GM19240 (cell line): ENCODE measurements around the gene SPOCK1.

Experiments
- DNase-seq: peaks from one replicate; pipeline ENCODE4 v3.0.0; 2011; ENCODE audit warnings: low spot score; ENCODE audit not compliant: insufficient read length

The SPOCK1 gene

DNA sequence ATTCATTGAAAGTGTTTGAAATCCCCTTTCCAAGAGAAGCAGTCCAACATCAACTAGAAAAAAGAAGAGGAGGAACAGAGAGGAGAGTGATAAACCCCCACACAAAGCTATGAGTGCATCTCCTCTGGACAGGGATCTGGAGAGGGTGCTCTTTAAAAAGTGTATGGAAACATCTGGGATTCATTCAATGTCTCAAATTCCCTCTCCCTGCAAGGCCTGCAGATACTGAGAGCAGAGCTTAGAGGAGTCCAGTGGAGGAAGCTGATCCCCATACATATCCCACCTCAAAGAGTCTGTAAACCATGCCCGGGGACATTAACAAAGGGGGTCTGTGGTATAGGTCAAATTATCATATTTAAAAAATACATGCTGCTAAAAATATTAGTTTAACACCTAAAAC lies 2.2 kb downstream of the SPOCK1 start:
- no peak for DNase-seq

GRCh38 chr5:137492331-137492730 lies 6.8 kb downstream of the SPOCK1 start:
- DNase-seq = no peak

GRCh38 chr5:137491121-137491520 lies 8.0 kb downstream of the SPOCK1 start:
- DNase-seq = no peak

- DNase-seq = no peak
Observed at GRCh38 chr5:137490591-137490990, 8.5 kb downstream of the SPOCK1 start.

- no peak for DNase-seq
Observed at GRCh38 chr5:137488974-137489373, 10.2 kb downstream of the SPOCK1 start.

DNA sequence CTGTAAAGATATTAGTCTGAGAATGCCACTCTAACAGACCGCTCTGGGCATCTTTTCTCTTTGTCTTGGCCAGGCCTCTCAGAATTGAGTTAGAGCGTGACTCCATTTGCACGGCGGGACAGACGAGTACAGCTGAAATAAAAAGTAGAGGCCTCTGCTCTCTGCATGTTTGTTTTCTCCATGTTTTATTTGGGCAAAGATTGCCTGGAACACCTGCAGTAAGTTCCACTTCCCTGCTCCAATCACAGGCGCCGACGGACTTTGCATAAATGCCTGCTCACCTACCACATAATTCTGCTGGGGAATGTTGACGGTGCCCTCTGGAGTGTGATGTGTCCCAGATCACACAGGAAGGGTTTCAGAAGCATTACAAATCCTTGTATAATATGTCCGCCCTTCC lies 10.6 kb downstream of the SPOCK1 start:
- DNase-seq = no peak

GRCh38 chr5:137487600-137487999 lies 11.5 kb downstream of the SPOCK1 start:
- DNase-seq = no peak

DNA sequence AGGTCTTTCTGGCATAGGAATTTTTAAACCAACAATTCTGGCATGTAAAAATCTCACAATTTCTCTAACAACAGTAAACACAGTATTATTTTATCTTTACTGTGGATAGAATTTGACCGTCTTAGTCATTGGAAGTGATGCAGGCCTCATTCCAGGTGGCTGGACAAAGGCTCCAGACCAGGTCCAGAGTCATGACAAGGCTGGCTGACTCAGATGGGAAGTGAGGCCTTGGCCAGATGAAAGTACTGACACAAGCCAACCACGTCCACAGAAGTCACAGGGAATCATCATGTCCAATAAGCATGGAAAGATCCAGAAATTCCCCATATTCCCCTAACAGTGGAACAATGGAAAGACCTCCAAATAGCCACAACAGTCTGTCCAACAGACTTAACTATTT lies 12.4 kb downstream of the SPOCK1 start:
- no peak for DNase-seq

DNA sequence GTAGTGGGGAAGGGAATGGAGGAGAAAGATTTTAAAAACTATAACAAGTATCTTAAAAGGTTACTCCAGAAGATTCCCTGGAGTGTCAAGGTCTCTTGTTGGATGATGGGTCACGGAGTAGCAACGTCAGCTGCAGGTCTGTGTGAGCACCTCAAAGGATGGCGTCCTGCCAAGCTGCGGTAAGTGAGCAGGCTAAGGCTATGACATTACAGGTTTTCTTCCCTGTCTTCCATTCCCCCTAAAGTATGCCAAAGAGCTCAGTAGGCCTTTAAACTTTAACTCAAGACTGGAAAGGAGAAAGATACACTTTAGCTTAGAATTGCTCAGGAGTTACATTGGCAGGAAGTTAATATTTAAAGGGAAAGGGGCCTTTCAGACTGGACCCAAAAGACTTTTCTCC lies 17.5 kb downstream of the SPOCK1 start:
- DNase-seq = no peak

- DNase-seq = no peak
Observed at GRCh38 chr5:137478043-137478442, 21.1 kb downstream of the SPOCK1 start.

DNA sequence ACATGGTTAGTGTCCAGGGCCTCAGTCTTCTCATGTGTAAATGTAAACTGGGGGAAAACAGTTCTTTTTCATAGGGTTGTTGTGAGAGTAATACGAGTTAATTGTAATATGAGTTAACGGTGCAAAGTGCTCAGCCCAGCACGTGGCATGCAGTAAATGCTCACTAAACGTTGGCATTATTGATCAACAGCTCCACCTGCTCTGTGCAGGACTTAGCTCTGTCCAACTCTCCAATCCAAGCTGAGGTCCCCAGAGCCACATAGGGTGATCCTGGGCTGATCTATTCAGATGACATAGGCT lies 28.3 kb downstream of the SPOCK1 start:
- no peak for DNase-seq

GRCh38 chr5:137470111-137470920 lies 28.8 kb downstream of the SPOCK1 start:
- DNase-seq = no peak

- DNase-seq = no peak
Observed at GRCh38 chr5:137466889-137467288, 32.2 kb downstream of the SPOCK1 start.

- no peak for DNase-seq
Observed at GRCh38 chr5:137465930-137466329, 33.2 kb downstream of the SPOCK1 start.

GRCh38 chr5:137462816-137463520 lies 36.2 kb downstream of the SPOCK1 start:
- DNase-seq = no peak

DNA sequence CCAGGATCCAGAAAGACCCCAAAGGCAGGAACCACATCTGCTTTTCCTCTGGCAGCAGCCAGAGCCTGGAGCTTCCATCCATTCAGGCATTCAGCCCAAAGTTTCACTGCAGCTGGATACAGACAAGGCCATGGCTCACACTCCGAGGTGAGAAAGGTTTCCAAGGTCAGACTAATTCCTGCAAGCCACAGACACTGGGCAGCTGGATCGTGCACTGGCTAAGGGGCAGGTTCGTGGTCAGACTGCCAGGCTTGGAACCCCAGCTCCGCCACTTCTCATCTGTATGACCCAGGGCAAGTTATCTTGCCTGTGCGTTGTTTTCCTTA lies 36.9 kb downstream of the SPOCK1 start:
- DNase-seq = no peak

DNA sequence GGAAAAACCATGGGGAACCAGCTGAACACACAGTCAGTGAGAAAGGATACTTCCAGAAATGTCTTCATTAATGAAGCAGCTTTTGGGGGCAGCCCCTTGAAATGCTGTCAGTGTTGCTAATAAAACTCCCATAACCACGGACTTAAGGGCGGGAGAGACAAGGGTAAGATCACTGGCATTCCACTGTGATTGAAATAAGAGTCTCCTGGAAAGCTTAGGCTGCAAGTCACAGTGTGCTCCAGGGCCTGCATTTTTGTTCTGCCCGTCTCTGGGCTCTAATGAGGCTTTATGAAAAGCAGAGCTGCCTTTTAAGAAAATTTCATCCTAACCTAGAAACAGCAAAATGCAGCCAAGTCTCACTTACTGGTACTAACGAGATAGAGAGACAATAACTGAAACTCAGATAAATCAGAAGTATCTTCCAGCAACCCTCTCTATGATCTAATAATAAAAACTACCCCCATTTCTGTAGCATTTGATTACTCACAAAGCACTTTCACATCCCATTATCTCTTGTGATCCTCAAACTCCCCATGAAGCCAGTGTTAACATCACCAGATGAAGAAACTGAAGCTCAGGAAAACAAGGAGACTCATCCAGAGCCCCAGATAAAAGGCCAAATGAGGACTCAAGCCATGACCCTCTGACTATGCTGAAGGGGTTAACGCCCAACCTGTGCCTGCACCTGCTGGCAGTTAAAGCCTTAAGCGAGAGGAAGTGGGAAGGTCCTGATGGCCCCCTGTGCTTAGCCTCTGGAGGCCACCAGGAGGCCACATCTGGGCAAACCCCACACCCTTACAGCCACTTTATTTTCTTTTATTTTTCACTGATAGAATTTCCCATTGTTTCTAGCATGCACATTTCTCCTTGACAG lies 37.5 kb downstream of the SPOCK1 start:
- DNase-seq = no peak

DNA sequence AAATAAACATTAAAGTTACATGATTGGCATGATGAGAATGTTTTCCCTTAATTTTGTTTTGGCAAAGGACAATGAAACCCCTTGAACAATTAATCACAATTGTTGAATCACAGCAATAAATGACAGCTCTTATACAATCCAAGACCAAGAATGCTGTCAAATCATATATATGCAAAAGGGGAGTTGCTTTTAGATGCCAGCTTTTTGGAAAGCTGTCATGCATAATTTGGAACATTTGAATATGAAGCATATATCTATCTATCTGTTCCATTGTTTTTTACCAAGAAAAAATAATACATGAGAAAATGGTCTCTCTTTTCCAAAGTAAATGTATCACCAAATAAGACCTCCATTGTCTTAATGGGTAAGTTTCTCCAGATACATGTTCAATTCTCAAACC lies 44.5 kb downstream of the SPOCK1 start:
- DNase-seq = no peak

- DNase-seq = no peak
Observed at GRCh38 chr5:137453483-137454080, 45.5 kb downstream of the SPOCK1 start.

- no peak for DNase-seq
Observed at GRCh38 chr5:137450759-137451158, 48.4 kb downstream of the SPOCK1 start.

DNA sequence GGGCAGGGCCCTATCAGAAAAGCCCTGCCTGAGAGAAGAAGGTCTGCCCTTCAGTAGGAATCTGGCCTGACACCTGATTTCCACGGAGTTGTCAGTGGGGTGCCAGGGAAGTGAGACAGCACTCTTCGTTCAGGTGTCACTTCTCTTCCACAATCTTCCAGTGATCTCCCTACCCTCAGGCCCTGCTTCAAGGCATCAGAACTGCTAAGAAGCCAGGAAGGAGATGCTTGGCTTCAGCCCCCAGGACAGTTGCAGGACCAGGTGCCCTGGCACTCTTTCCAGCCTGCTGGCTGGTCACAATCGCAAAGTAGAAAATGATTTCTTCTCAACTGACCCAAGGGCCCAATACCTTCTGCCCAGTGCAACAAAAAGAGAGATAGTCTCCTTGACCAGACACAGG lies 50.3 kb downstream of the SPOCK1 start:
- no peak for DNase-seq

GRCh38 chr5:137446615-137447014 lies 52.5 kb downstream of the SPOCK1 start:
- no peak for DNase-seq
